ENCODE results near the gene DPYD.

DNA sequence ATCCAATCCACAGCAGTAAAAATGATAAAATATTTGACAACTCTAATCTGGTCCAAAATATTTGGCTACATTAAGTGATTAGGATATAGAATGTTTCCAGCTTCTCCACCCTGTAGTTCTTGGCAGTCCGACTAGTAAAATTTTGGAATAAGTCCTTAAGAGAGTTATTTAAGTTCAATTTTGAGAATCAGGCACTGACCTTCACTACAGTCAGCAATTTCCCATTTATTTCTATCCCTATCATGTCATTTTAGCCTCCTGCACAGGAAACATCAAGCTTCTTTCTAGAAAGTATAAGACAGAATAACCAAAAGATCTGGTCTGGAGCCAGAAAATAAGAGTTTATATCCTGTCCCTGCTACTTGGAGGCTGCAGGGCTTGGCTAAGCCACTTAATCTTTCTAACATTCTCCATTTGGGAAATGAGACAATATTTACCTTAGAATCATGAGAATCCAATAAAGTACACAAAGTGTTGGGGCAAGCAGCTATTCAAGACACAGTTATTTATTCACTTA, 162.2 kb downstream of the DPYD start:
- TF ChIP-seq EZH2 (optimal IDR thresholded peaks at IDR 0.05; ENCODE audit: low read depth, low read length) (no peak), EZH2phosphoT487 (IDR thresholded peaks at IDR 0.05; ENCODE audit: low read length) (no peak)
